K562 (cell line): ENCODE data around the gene SIRT2. TPM values are rescaled to one million over a fixed set of nuclear protein-coding genes. Genes with fewer than 3 reads are reported as not detected.

ENCODE experiments used
- ATAC-seq: fragments of 200-7000 bp; cut with Tn5 transposase; 3 replicates; pipeline ENCODE4 v1.9.1; 2020; ENCODE audit warnings: moderate library complexity
- BruUV-seq: library from RNA; stranded (reverse); fragments of 400-500 nt; replicated peaks from 2 replicates; lab custom pipeline; 2021; lab: Mats Ljungman, UMichigan
- CTCF ChIA-PET: fragments of 300-600 bp; formaldehyde crosslinking; extraction: SDS; loops from one replicate; lab custom pipeline; 2021; ENCODE audit warnings: low intra/inter-chr PET ratio; lab: Yijun Ruan, JAX
- POLR2A ChIA-PET: fragments of 300-600, 350-650 bp; sonication (Branson Sonifier 250); formaldehyde crosslinking; extraction: SDS; loops from one replicate; lab custom pipeline; 2021; ENCODE audit warnings: antibody characterized with exemption, inconsistent platforms; lab: Yijun Ruan, JAX
- DNase-seq, 4 experiments: peaks; one replicate each; pipeline versions ENCODE4 v3.0.0 to v3.0.0-alpha.2; 2011 to 2018; ENCODE audit warnings: low spot score in 3 of 4, mixed read lengths in 3 of 4; ENCODE audit errors: extremely low read depth in 1 of 4
- FAIRE-seq: peaks from 2 replicates; lab custom pipeline; 2011; peaks lifted over from hg19 to GRCh38; lab: Jason Lieb, UNC
- H2AFZ ChIP-seq: 2 replicates; pipeline ENCODE4 v1.6.0; 2011; ENCODE audit warnings: low read depth, low read length, control low read depth, inconsistent platforms
- H3K27ac ChIP-seq: fragments of 200-600 bp; 3 replicates; pipeline ENCODE4 v1.8.0; 2011; ENCODE audit warnings: low read depth, mild to moderate bottlenecking, control low read depth, inconsistent platforms, low read length, moderate library complexity, mixed read lengths; ENCODE audit errors: extremely low read depth
- H3K27me3 ChIP-seq, 2 experiments: fragments of 300-600 bp in 1 of 2; 2 replicates in 1 of 2; 3 replicates in 1 of 2; pipeline versions ENCODE4 v1.6.0 to v1.8.0; 2011; ENCODE audit warnings: inconsistent platforms in 2 of 2, low read length in 2 of 2, mild to moderate bottlenecking in 1 of 2, mixed read lengths in 1 of 2, moderate library complexity in 1 of 2; ENCODE audit not compliant: control insufficient read depth in 2 of 2, insufficient read depth in 2 of 2
- H3K36me3 ChIP-seq: fragments of 300-600 bp; 3 replicates; pipeline ENCODE4 v1.8.0; 2011; ENCODE audit warnings: mild to moderate bottlenecking, low read length, inconsistent platforms; ENCODE audit not compliant: control insufficient read depth, insufficient read depth
- H3K4me1 ChIP-seq, 2 experiments: fragments of 200-600 bp in 1 of 2; replicated peaks in 1 of 2; 2 replicates in 1 of 2; 3 replicates in 1 of 2; pipeline versions ENCODE4 v1.5.1 to v1.8.0; 2011; ENCODE audit warnings: inconsistent platforms in 2 of 2, low read length in 2 of 2, mild to moderate bottlenecking in 1 of 2, mixed read lengths in 1 of 2, moderate library complexity in 1 of 2; ENCODE audit not compliant: control insufficient read depth in 2 of 2, insufficient read depth in 2 of 2
- H3K4me2 ChIP-seq: 2 replicates; pipeline ENCODE4 v1.6.1; 2011; ENCODE audit warnings: low read length, control low read depth, inconsistent platforms, mixed read lengths; ENCODE audit not compliant: insufficient read depth
- H3K4me3 ChIP-seq: fragments of 200-600 bp; sonication (generic), shearing (Covaris generic); 2 replicates; pipeline ENCODE4 v1.5.1; 2016; ENCODE audit warnings: control low read depth, inconsistent platforms
- H3K79me2 ChIP-seq: fragments of 200-600 bp; 3 replicates; pipeline ENCODE4 v1.8.0; 2011; ENCODE audit warnings: low read length, inconsistent platforms; ENCODE audit not compliant: control insufficient read depth, insufficient read depth
- H3K9ac ChIP-seq, 2 experiments: 2 replicates each; pipeline versions ENCODE4 v1.6.0 to v1.6.1; 2011; ENCODE audit warnings: low read depth in 2 of 2, low read length in 2 of 2, control low read depth in 1 of 2, inconsistent platforms in 1 of 2, mild to moderate bottlenecking in 1 of 2, mixed read lengths in 1 of 2; ENCODE audit not compliant: insufficient read depth in 1 of 2
- H3K9me1 ChIP-seq: one replicate; pipeline ENCODE4 v1.6.0; 2011; ENCODE audit warnings: inconsistent platforms, mild to moderate bottlenecking, low read length, moderate library complexity; ENCODE audit not compliant: control insufficient read depth, insufficient read depth
- H3K9me3 ChIP-seq: replicated peaks from 2 replicates; pipeline ENCODE4 v1.5.1; 2011; ENCODE audit warnings: low read depth, low read length, inconsistent platforms; ENCODE audit not compliant: control insufficient read depth, insufficient read depth
- H4K20me1 ChIP-seq: replicated peaks from 2 replicates; pipeline ENCODE4 v1.6.1; 2011; ENCODE audit warnings: low read length, inconsistent platforms, mixed read lengths; ENCODE audit not compliant: control insufficient read depth, insufficient read depth
- BRCA1 ChIP-seq, 2 experiments: fragments of 450-650 bp in 1 of 2; sonication (generic) in 1 of 2; formaldehyde crosslinking in 1 of 2; IDR thresholded peaks; 2 replicates each; pipeline versions ENCODE4 v1.5.0 to v1.6.1; 2017 to 2020; ENCODE audit warnings: mild to moderate bottlenecking in 1 of 2, missing genetic modification reagents in 1 of 2
- GTF2A2 ChIP-seq: IDR thresholded peaks from 2 replicates; pipeline ENCODE4 v1.6.1; 2016; ENCODE audit warnings: mild to moderate bottlenecking, missing genetic modification characterization, missing compliant biosample characterization
- NRF1 ChIP-seq, 2 experiments: fragments of 450-650 bp; IDR thresholded peaks in 1 of 2; conservative IDR thresholded peaks in 1 of 2; 2 replicates each; pipeline ENCODE4 v1.6.1; 2014; ENCODE audit warnings: mild to moderate bottlenecking in 2 of 2
- PBX2 ChIP-seq, 2 experiments: IDR thresholded peaks in 1 of 2; conservative IDR thresholded peaks in 1 of 2; 2 replicates each; pipeline ENCODE4 v1.6.1; 2016; ENCODE audit warnings: low read depth in 2 of 2, mild to moderate bottlenecking in 1 of 2, missing compliant biosample characterization in 1 of 2, missing genetic modification characterization in 1 of 2, moderate library complexity in 1 of 2
- PHF8 ChIP-seq: fragments of 200-600 bp; sonication (generic); IDR thresholded peaks from 2 replicates; pipeline ENCODE4 v1.6.1; 2012; ENCODE audit warnings: mixed run types, mild to moderate bottlenecking, inconsistent platforms, low read length, moderate library complexity, borderline replicate concordance
- POLR2A ChIP-seq: fragments of 450-650 bp; conservative IDR thresholded peaks from 2 replicates; pipeline ENCODE4 v1.6.1; 2016
- PTTG1 ChIP-seq: fragments of 450-650 bp; IDR thresholded peaks from 2 replicates; pipeline ENCODE4 v1.6.1; 2016; ENCODE audit warnings: low read depth, mild to moderate bottlenecking, missing genetic modification characterization, missing compliant biosample characterization
- RBFOX2 ChIP-seq: fragments of 200-400 bp; formaldehyde crosslinking; IDR thresholded peaks from 2 replicates; pipeline ENCODE4 v1.6.1; 2017; ENCODE audit warnings: low read depth, mild to moderate bottlenecking, low read length, moderate library complexity
- SUPT5H ChIP-seq: fragments of 450-650 bp; IDR thresholded peaks from 2 replicates; pipeline ENCODE4 v1.6.1; 2016
- TAF7 ChIP-seq: fragments of 450-650 bp; IDR thresholded peaks from 2 replicates; pipeline ENCODE4 v1.6.1; 2016; ENCODE audit warnings: missing genetic modification characterization, missing compliant biosample characterization
- THRB ChIP-seq: fragments of 450-650 bp; formaldehyde crosslinking; conservative IDR thresholded peaks from 2 replicates; pipeline ENCODE4 v1.4.0; 2022; ENCODE audit warnings: mild to moderate bottlenecking, missing genetic modification characterization
- TSC22D4 ChIP-seq: fragments of 450-650 bp; IDR thresholded peaks from 2 replicates; pipeline ENCODE4 v1.6.1; 2016; ENCODE audit warnings: missing genetic modification characterization, missing biosample characterization, control low read depth
- ZFP30 ChIP-seq: fragments of 250-450 bp; sonication (Bioruptor Pico); IDR thresholded peaks from 2 replicates; pipeline ENCODE4 v1.8.0; 2022; ENCODE audit warnings: moderate library complexity, mild to moderate bottlenecking, inconsistent platforms, borderline replicate concordance
- ZNF133 ChIP-seq: fragments of 250-450 bp; sonication (Bioruptor Pico); IDR thresholded peaks from 2 replicates; pipeline ENCODE4 v1.4.0; 2020; ENCODE audit warnings: mild to moderate bottlenecking
- ZNF311 ChIP-seq: fragments of 250-450 bp; sonication (Bioruptor Pico); IDR thresholded peaks from 2 replicates; pipeline ENCODE4 v1.4.0; 2020; ENCODE audit warnings: mild to moderate bottlenecking, moderate library complexity
- ZNF589 ChIP-seq: fragments of 200-800 bp; sonication (Bioruptor generic); IDR thresholded peaks from 2 replicates; pipeline ENCODE4 v1.6.1; 2016; ENCODE audit warnings: low read depth, missing genetic modification characterization, missing compliant biosample characterization
- WGBS: fragments of 100-300 bp; shearing (Covaris generic); methylation state at CpG from one replicate; pipeline ENCODE4 v1.1.6; 2016; ENCODE audit warnings: low coverage, mixed read lengths; ENCODE audit not compliant: insufficient coverage; ENCODE audit errors: missing lambda C conversion rate; 5-methylcytosine and 5-hydroxymethylcytosine counted together
- in situ Hi-C: fragments of 300-500 bp; cut with MboI; formaldehyde crosslinking; loops from 4 replicates; pipeline ENCODE4 v1.15.0; 2018; ENCODE audit warnings: inconsistent platforms, mixed read lengths
- intact Hi-C: fragments of 100-400 bp; cut with micrococcal nuclease; formaldehyde crosslinking; loops from 2 replicates; pipeline ENCODE4 v1.14.2; 2022
- polyA plus RNA-seq, 8 experiments: library from polyadenylated mRNA; depleted of rRNA in 4 of 8; stranded (reverse) in 5 of 8; unstranded in 3 of 8; fragments of >200 nt; fragmentation: Nextera tagmentation in 2 of 8; fragmentation: Illumina TruSeq in 1 of 8; extraction: Ambion mirVana in 2 of 8; extraction: Trizol in 1 of 8; gene quantifications; 2 replicates each; pipeline versions ENCODE4 v1.2.1 to v1.2.3, GENCODE V29; 2011 to 2014; ENCODE audit warnings: inconsistent platforms in 1 of 8, missing spikeins in 1 of 8
- total RNA-seq, 7 experiments: library from RNA; depleted of rRNA in 6 of 7; stranded (reverse); fragments of >200 nt in 6 of 7; fragmentation: Illumina TruSeq in 2 of 7; extraction: Trizol in 2 of 7; gene quantifications; 2 replicates each; pipeline versions ENCODE4 v1.2.1 to v1.2.3, GENCODE V29; 2011 to 2021; ENCODE audit warnings: low replicate concordance in 1 of 7

SIRT2 gene
- total and polyA plus RNA-seq, 9 of the 15 experiments (the other 6 are each of a cell fraction or from before 2014, with no cell fraction given), result 2.3 to 35.2 (median 22.9) TPM

GRCh38 chr19:38844093-38844686 lies 55.2 kb downstream of the SIRT2 start:
- BruUV-seq, result no TSS peak
- Histone ChIP-seq H3K4me2 (no peak overlapping the region), H3K4me1 (peaks cover 7 to 18% of the 10 kb centered on the region in 2 experiments; a peak in 4 of 5 replicates), H3K36me3 (peaks cover 98% of the 10 kb centered on the region), H3K27ac (no peak overlapping the region), H2AFZ (no peak overlapping the region), H3K79me2 (peaks cover 82% of the 10 kb centered on the region), H3K9me1 (no peaks in the 10 kb centered on the region), H3K27me3 (no peaks in the 10 kb centered on the region), H3K9ac (no peak overlapping the region; a peak in 1 of 4 replicates), H3K4me3 (no peak overlapping the region), H4K20me1 (peaks cover 25% of the 10 kb centered on the region)
- ATAC-seq, result no peak
- POLR2A ChIA-PET, result interaction anchor here (0.5 to 1.6 kb wide), 8 partner anchors 8 to 183 kb away, joined by 3 to 7 read pairs (median 4); no protein-coding TSS in a partner anchor
- in situ Hi-C loops, result no loop called here
- no peak for TF ChIP-seq ZNF589 (CRISPR knock-in tag)
- no peak for TF ChIP-seq ZFP30 (CRISPR knock-in tag)
- TF ChIP-seq THRB, result 0 out of 2 replicates have a peak, but pooled peaks have one; percentile 65
- no peak for TF ChIP-seq ZNF311 (CRISPR knock-in tag)
- TF ChIP-seq NRF1 (conservative IDR thresholded peaks at IDR 0.05 in 1 of 2, IDR thresholded peaks at IDR 0.05 in 1 of 2), result no peak
- no peak for TF ChIP-seq BRCA1 (IDR thresholded peaks at IDR 0.05)
- no peak for TF ChIP-seq BRCA1 (CRISPR knock-in tag; IDR thresholded peaks at IDR 0.05)
- no peak for TF ChIP-seq GTF2A2 (tag)
- no peak for TF ChIP-seq TAF7
- TF ChIP-seq POLR2A, result peak; percentile 47; the same call in 1 of the 2 replicates
- 0 out of 2 replicates have a peak, but pooled peaks have one; percentile 40 for TF ChIP-seq SUPT5H
- TF ChIP-seq RBFOX2, result peak; percentile 43
- no peak for TF ChIP-seq TSC22D4 (tag)
- no peak for TF ChIP-seq PHF8
- TF ChIP-seq PBX2 (CRISPR knock-in tag; IDR thresholded peaks at IDR 0.05; ENCODE audit: low read depth), result no peak
- no peak for TF ChIP-seq PBX2 (tag; conservative IDR thresholded peaks at IDR 0.05; ENCODE audit: low read depth)
- no peak for TF ChIP-seq PTTG1 (tag)
- TF ChIP-seq ZNF133 (CRISPR knock-in tag), result no peak
- TF ChIP-seq, all 486 proteins: peak for 4
- no peaks in the 10 kb centered on the region for H3K9me3 ChIP-seq
- WGBS, result 95% methylated on average over 11 of the region's 11 CpGs
- FAIRE-seq, result no peak
- no peak for DNase-seq
- intact Hi-C loops, result no loop called here
- CTCF ChIA-PET, result no interaction called here
